Ectodermal cell (in vitro differentiated cells): Measurements from ENCODE around the gene ATXN1.
"Not testable (repeated sequence)": the region's sequence is repeated elsewhere in the genome, so short reads cannot be mapped to it uniquely, and the experiment has no call there.

Experiments used
- H3K27ac ChIP-seq: 2 replicates; pipeline ENCODE4 v1.7.0; 2013; ENCODE audit warnings: mild to moderate bottlenecking, low read depth, low read length; ENCODE audit not compliant: insufficient read depth, poor library complexity, severe bottlenecking
- H3K27me3 ChIP-seq: 2 replicates; pipeline ENCODE4 v1.7.0; 2013; ENCODE audit warnings: mild to moderate bottlenecking, low read length; ENCODE audit not compliant: insufficient read depth, control insufficient read depth, poor library complexity, severe bottlenecking
- H3K36me3 ChIP-seq: one replicate; pipeline ENCODE4 v1.7.0; 2013; ENCODE audit warnings: low read length; ENCODE audit not compliant: control insufficient read depth, insufficient read depth
- H3K4me1 ChIP-seq: one replicate; pipeline ENCODE4 v1.7.0; 2013; ENCODE audit warnings: low read length; ENCODE audit not compliant: control insufficient read depth, insufficient read depth
- H3K4me3 ChIP-seq: 2 replicates; pipeline ENCODE4 v1.7.0; 2013; ENCODE audit warnings: low read depth, low read length, control low read depth; ENCODE audit not compliant: insufficient read depth
- H3K9me3 ChIP-seq: 2 replicates; pipeline ENCODE4 v1.7.0; 2013; ENCODE audit warnings: mild to moderate bottlenecking, low read length, moderate library complexity; ENCODE audit not compliant: control insufficient read depth
- WGBS, 2 experiments: methylation state at CpG; one replicate each; pipeline ENCODE4 v1.1.7; 2013; ENCODE audit warnings: missing lambda C conversion rate in 2 of 2; 5-methylcytosine and 5-hydroxymethylcytosine counted together

The ATXN1 gene

DNA sequence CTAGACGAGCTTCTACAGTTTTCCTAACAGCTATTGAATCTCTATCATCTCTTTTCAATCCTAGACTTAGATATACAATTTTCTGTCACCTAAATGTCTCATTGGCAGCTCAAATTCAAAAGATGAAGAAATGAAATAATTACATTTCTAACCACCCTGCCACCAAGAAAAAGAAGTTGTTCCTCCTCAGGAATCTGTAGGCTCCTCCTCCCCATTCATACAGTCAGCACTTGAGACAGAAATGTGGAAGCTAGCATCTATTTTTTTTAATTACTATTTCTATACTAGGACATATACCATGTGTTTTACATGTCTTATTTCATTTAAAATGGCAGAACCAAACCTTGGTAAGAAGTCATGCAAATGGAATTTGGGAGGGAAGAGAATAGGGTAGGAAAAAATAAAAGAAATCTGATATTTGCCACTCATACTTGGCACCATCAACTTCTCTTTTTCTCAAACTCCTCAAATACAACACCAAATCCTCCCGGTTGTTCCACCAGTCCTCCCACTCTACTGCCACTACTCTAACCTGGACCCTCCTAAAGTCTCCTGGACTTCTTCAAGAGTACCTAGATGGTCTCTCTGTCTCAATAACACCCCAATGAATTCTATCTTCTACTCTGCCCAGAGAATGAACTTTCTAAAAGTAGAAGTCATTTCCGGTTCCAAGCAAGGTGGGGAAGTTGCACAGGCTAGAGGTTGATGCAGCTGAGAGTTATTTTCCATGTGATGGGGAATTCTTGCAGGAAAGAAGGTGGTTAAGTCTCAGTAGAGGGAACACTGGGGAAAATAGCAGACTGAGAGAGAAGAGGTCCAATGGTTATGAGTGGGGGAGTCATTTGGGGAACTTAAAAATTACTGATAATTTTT, 54.1 kb downstream of the ATXN1 start:
- H3K4me1 ChIP-seq: no peaks in the 10 kb centered on the region
- H3K9me3 ChIP-seq: no peaks in the 10 kb centered on the region
- H3K4me3 ChIP-seq: no peak overlapping the region
- 92 to 93% methylated on average over 3 of the region's 3 CpGs for WGBS, 2 experiments
- no peaks in the 10 kb centered on the region for H3K27me3 ChIP-seq
- H3K27ac ChIP-seq: no peak overlapping the region
- H3K36me3 ChIP-seq: no peaks in the 10 kb centered on the region

DNA sequence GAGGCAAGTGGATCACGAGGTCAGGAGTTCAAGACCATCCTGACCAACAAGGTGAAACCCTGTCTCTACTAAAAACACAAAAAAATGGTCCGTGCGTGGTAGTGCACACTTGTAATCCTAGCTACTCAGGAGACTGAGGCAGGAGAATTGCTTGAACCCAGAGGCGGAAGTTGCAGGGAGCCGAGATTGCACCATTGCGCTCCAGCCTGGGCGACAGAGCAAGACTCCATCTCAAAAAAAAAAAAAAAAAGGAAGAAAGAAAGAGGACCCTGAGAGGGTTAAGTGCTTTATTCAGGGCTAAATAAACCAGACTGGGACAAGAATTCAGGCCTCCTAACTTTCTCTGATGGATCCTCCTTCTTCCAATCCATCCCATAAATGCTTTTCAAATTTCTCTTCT, 54.8 kb downstream of the ATXN1 start:
- not testable (repeated sequence) for H3K36me3 ChIP-seq, H3K4me3 ChIP-seq, H3K4me1 ChIP-seq, H3K9me3 ChIP-seq, H3K27ac ChIP-seq, H3K27me3 ChIP-seq
- 91 to 93% methylated on average over 7 of the region's 7 CpGs for WGBS, 2 experiments

- 94 to 95% methylated on average over 4 of the region's 4 CpGs for WGBS, 2 experiments
- H3K36me3 ChIP-seq: no peaks in the 10 kb centered on the region
- H3K27ac ChIP-seq: no peak overlapping the region
- no peaks in the 10 kb centered on the region for H3K9me3 ChIP-seq
- no peak overlapping the region for H3K4me3 ChIP-seq
- no peaks in the 10 kb centered on the region for H3K4me1 ChIP-seq
- no peaks in the 10 kb centered on the region for H3K27me3 ChIP-seq
Observed at GRCh38 chr6:16706029-16706428, 55.2 kb downstream of the ATXN1 start.

- H3K9me3 ChIP-seq: no peaks in the 10 kb centered on the region
- H3K4me1 ChIP-seq: no peaks in the 10 kb centered on the region
- 92 to 95% methylated on average over 6 of the region's 6 CpGs for WGBS, 2 experiments
- no peak overlapping the region for H3K4me3 ChIP-seq
- no peaks in the 10 kb centered on the region for H3K27me3 ChIP-seq
- no peak overlapping the region for H3K27ac ChIP-seq
- no peaks in the 10 kb centered on the region for H3K36me3 ChIP-seq
Observed at GRCh38 chr6:16705081-16705993, 55.9 kb downstream of the ATXN1 start.

- Histone ChIP-seq H3K9me3 (no peaks in the 10 kb centered on the region), H3K4me3 (no peak overlapping the region), H3K4me1 (no peaks in the 10 kb centered on the region), H3K36me3 (no peaks in the 10 kb centered on the region), H3K27ac (no peak overlapping the region), H3K27me3 (no peaks in the 10 kb centered on the region)
- WGBS, 2 experiments: 84 to 85% methylated on average over 10 of the region's 10 CpGs
Observed at GRCh38 chr6:16704401-16705045, 56.7 kb downstream of the ATXN1 start.

- not testable (repeated sequence) for H3K27me3 ChIP-seq, H3K4me3 ChIP-seq, H3K9me3 ChIP-seq, H3K36me3 ChIP-seq, H3K27ac ChIP-seq, H3K4me1 ChIP-seq
- 57 to 76% methylated on average over 1 to 3 of the region's 6 CpGs for WGBS, 2 experiments
Observed at GRCh38 chr6:16702627-16703378, 58.5 kb downstream of the ATXN1 start.

GRCh38 chr6:16700916-16701234, 60.4 kb downstream of the ATXN1 start:
- Histone ChIP-seq H3K4me1 (peaks cover 7% of the 10 kb centered on the region), H3K9me3 (no peaks in the 10 kb centered on the region), H3K4me3 (no peak overlapping the region), H3K27ac (no peak overlapping the region), H3K27me3 (no peaks in the 10 kb centered on the region), H3K36me3 (no peaks in the 10 kb centered on the region)
- 93 to 95% methylated on average over 4 to 5 of the region's 5 CpGs for WGBS, 2 experiments

GRCh38 chr6:16700202-16700915, 60.9 kb downstream of the ATXN1 start:
- H3K9me3 ChIP-seq: no peaks in the 10 kb centered on the region
- no peak overlapping the region for H3K27ac ChIP-seq
- no peaks in the 10 kb centered on the region for H3K36me3 ChIP-seq
- 73 to 76% methylated on average over 13 of the region's 13 CpGs for WGBS, 2 experiments
- H3K27me3 ChIP-seq: no peaks in the 10 kb centered on the region
- no peak overlapping the region for H3K4me3 ChIP-seq
- peaks cover 7% of the 10 kb centered on the region for H3K4me1 ChIP-seq

DNA sequence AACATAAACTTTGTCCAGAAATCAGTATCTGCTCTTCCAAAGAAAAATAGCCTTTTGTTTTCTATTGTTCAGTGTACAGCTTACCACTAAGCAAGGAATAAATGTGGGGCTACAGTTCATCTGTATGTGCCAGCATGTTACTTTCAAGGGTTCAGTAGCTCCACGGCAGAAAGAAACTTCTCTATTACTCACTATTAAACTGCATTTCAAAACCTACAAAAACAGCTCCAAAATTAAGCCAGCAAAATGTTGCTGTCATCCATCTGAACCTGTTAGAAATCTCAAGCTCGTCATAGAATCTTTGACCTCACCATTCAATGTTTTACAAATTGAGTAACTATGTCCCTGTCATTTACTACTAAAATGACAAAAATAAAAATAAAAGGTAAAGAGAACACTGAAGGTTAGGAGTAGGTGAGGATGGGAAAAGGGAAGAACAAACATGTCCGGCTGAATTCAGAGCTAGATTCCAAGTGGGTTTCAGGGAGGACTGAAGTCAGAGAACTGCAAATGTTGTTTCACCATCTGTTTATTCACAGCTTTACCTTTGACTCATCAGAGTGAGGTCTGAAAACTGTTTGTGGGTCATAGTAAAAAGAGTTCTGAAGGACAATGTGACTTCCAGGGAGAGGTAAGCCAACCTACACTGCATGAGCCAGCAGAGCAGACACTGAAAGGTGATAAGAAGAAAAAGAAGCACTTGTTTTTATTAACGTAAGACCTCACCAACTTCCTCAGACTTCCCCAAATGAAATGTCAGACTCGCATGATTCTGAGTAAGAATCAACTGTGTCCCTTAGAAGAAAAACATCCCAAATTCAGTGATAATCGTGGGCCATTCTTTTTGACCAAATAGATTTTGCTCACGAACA, 62.0 kb downstream of the ATXN1 start:
- Histone ChIP-seq H3K36me3 (no peaks in the 10 kb centered on the region), H3K4me3 (no peak overlapping the region), H3K9me3 (no peaks in the 10 kb centered on the region), H3K27ac (no peak overlapping the region), H3K4me1 (peaks cover 7% of the 10 kb centered on the region), H3K27me3 (no peaks in the 10 kb centered on the region)
- 81 to 85% methylated on average over 7 of the region's 7 CpGs for WGBS, 2 experiments
